ENCODE data around the gene PGAM2.

- TF ChIP-seq POLR2AphosphoS5 (IDR thresholded peaks at IDR 0.05; ENCODE audit: low read depth, low read length) (no peak), TAF1 (IDR thresholded peaks at IDR 0.05; ENCODE audit: borderline replicate concordance, insufficient read depth, low read length) (no peak)
These were observed 36.8 kb upstream of the PGAM2 start for GRCh38 chr7:44101966-44102845.

Measured in PFSK-1 (cell line).